GM18508 (cell line): Measurements from ENCODE around the gene DGKB.

ENCODE experiments used
- ATAC-seq: cut with Tn5 transposase; IDR thresholded peaks from one replicate; pipeline ENCODE4 v1.9.1; 2021; ENCODE audit warnings: moderate number of reproducible peaks; ENCODE audit not compliant: insufficient read depth, unreplicated experiment

The DGKB gene

DNA sequence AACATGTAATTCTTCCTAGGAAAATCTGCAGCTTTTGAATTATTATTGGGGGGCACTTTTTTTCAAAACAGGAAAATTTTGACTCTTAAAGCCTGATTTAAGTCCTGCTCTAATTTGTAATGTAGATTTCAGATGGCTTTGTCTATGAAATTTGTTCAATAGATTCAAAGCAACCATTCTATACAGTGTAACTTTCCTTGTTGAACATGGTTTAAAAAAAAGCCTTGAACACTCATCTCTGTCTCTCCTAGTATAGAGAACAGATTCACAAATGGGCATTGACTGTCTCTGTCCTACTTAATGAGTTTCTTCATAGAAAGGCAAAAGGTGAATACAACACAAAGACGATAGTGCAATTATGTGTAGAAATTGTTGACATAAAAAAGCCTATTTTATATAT lies 643.7 kb downstream of the DGKB start:
- ATAC-seq: no peak

DNA sequence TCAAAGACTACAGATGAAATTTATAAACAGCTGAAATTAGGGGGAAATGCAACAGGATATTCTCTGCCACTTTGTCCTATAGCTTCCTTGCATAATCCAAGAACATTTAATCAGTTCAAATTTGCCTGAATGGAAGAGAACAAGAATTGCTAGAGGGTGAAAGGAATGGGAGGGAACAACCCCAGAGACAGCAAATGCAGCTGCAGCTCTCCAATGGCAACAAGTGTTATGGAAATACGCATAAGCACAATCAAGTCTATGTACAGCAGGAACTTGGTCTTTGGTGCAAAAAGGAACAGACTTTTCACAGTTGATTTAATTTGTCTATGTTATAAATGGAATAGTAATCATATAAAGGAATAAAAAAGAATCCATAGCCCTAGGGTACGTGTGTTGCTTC lies 644.1 kb downstream of the DGKB start:
- no peak for ATAC-seq

DNA sequence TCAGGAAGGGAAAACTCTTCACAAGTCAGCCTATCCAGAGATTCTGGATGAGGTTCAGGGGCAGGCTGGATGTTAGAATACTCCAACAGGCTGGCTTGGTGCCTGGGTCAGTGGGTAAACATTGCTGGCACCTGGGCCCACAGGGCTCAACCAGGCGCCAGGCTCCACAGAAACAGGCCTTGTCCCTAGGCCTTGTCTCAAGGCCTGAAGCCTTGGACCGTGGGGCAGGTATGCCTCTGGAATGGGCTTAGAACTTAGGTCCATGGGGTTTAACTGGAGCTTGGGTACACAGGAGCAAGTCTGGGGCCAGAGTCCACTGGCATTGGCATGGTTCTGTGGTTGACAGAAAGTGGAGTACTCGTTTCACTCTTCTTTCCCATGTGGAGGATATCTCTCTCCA lies 650.1 kb downstream of the DGKB start:
- ATAC-seq: no peak

DNA sequence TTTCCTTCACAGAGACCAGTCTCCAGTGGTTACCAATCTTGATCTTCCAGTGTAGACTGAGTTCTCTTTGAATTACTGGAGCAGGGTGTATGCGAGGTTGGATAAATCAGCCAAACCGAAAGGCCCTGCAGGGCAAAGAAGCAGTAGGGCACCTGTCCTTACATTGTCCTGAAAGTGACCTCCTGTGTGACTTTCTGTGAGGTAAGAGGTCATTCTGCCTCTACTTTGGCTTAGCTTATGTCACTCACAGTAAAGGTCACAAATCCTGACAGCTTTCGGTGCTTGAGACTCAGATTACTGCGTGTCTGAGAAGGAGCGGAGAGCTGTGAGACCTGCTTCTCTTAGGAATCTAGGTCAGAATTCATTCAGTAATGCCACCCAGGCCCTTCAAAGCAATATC lies 660.4 kb downstream of the DGKB start:
- no peak for ATAC-seq

- no peak for ATAC-seq
Measured at GRCh38 chr7:14236834-14237233, 665.7 kb downstream of the DGKB start.

DNA sequence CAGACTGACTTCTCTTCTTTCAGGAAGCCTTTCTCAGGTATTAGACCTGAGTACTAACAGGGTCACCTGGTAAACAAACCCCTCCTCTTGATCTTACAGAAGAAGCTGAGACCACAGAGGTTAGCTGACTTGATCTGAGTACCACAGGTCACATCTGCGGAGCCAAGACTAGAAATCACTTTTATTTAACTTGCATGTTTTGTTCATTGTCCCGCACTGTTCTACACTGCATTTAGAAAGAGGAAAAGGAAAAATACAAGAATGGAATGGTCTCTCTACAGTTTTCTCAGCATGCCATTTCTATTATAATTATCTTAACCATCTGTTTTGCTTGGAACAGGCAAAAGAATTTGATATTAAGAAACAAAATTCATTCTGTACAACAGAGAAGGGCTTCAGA lies 667.5 kb downstream of the DGKB start:
- no peak for ATAC-seq

- ATAC-seq: no peak
Measured at GRCh38 chr7:14233868-14234369, 668.6 kb downstream of the DGKB start.

- ATAC-seq: no peak
Measured at GRCh38 chr7:14233076-14233867, 669.3 kb downstream of the DGKB start.

DNA sequence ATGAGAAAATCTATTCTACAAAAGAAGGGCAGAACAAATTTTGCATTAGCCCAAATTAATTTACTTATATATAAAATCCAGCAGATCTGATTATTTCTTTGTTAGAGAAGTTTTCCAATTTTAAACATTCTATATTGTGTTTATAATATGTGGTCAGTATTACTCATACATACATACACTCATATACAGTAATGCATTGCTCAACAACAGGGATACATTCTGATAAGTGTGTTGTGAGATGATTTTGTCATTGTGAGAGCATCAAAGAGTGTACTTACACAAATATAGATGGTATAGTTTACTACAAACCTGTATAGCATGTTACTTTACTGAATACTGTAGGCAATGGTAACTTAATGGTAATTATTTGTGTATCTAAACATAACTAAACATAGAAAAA lies 673.5 kb downstream of the DGKB start:
- ATAC-seq: no peak

- ATAC-seq: no peak
Measured at GRCh38 chr7:14228341-14228740, 674.2 kb downstream of the DGKB start.

GRCh38 chr7:14226126-14226525 lies 676.4 kb downstream of the DGKB start:
- ATAC-seq: no peak

- no peak for ATAC-seq
Measured at GRCh38 chr7:14219125-14219524, 683.4 kb downstream of the DGKB start.

DNA sequence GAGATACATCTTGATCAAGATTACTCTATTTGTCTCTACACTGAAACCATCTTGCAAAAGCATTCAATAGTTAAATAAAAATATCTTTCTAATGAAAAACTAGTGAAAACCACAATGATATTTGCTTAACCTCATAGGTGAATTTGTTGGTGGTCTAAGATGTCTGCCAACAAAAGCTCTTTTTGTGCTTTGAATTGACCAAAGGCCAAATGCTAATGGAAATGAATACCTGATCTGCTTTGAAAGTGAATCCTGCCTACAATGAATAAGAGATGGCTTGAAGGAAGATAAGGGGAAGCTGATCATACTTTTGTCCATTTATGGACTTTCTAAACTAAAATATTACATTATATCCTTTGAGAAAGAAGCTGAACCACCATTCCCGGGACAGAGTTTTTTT lies 684.2 kb downstream of the DGKB start:
- no peak for ATAC-seq

DNA sequence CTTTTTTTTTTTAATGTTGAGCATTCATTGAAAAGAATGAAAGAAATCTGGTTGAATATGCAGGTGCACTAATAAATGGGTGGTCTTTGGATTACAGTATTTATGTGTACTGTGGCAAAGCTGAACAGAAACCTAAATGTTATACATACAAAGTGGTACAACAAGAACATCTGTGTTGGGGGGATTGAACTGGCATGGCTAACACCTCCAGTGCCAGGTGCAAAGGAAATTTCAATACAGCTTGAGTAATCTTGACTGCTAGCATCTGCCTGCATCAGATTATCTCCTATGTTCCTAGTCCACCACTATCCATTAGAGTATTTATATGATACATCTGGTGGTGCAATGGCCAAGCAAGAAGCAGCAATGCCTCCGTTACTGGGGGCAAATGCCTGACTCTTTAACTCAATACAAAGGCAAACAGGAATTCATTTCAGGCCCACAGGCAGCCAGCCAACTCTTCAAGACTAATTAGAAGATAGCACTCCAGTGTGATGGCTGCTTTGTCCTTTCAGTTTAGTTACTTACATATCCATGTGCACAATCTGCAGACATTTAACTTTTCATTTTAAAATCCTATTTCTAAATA lies 692.6 kb downstream of the DGKB start:
- ATAC-seq: no peak

DNA sequence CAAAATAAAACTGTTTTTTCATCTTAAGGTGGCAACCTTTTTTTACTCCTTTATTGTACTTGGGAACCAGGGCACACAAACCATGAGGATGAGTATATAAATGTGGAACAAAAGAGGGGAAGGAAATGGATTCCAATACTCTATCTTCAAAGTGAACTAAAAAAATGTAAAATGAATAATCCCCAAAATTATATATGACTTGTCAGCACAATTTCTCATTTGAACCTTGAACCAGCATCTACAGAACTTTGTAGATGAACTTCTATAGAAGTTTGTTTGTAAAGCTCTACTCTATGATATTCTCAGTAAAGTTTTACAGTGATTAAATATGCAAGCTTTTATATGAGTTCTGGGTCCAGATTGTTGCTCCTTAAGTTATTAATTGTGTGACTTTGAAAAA lies 694.8 kb downstream of the DGKB start:
- no peak for ATAC-seq

DNA sequence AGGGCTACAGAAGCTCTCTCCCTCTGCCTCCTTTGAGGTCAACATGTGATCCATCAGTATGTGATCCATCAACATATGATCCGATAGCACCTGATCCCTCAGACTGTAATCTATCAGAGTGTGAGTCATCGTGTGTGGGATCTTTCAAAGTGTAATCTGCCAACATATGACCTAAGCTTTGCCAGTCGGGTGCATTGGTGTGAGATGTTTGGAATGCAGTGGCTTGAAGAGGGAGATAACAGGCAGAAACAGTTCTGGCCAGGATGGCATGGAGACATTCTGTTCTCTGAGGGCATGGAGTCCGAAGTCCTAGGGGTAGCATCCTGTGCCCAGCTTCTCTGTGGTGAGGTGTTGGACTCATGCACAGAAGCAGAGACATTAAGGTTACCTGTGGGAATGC lies 695.4 kb downstream of the DGKB start:
- no peak for ATAC-seq

DNA sequence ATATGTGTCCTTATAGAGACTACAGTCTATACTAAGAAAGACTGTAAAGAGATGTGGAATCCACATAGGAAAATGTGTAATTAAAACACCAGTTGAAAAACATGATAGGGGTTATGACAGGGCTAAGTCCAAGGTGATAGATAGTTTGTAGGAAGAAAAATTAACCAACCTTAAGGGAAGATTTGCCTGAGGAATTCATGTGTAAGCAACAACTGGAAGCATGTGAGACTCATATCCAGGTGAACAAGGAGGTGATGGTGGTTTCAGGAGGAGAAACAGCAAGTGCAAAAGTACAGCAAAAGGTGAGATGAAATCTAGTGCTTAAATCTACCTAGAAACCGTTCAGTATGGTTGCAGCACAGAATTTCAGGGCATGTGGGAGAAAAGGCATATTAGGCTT lies 696.4 kb downstream of the DGKB start:
- ATAC-seq: no peak

DNA sequence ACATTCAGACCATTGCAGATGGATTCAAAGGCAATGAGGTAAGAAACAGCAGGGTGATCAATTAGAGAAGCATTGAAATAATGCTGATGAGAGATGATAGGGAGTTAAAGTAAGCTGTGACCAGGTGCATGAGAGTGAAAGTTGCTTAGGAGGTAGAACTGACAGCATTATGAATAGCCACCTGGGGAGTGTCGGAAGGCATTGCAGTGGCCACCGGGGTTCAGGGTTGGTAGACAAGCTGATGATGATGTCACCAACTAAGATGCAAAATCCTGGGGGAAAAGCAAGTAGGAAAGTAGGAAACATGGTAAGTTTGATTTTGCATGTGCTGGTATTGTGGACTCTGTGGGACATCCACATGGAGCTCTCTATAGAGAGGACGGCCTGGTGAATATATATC lies 701.2 kb downstream of the DGKB start:
- no peak for ATAC-seq

GRCh38 chr7:14199336-14199735 lies 703.2 kb downstream of the DGKB start:
- no peak for ATAC-seq

GRCh38 chr7:14197280-14197679 lies 705.3 kb downstream of the DGKB start:
- no peak for ATAC-seq

GRCh38 chr7:14196555-14196954 lies 706.0 kb downstream of the DGKB start:
- ATAC-seq: no peak

DNA sequence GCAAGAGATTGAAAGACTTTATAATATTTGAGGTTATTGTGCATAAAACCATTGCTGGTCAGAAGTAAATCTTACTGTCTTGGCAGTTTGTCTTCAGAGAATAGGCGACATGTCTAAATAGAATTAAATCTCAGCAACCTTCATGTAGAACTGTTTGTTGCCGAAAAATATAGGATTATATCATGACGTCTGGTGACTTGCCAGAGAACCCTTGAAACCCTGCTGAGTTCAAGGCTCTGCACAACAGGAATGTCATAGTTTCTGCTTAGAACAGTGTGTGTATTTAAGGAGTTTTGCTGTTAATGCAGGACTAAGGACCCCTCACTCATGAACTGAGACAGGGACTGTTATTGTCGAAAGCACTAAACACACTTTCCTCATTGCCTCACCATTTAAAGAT lies 706.7 kb downstream of the DGKB start:
- ATAC-seq: no peak
